WI38 (cell line): ENCODE data around the gene KTN1.

Experiments used
- H3K4me3 ChIP-seq: 2 replicates; pipeline ENCODE4 v1.5.1; 2011; ENCODE audit warnings: low read depth, mild to moderate bottlenecking, control low read depth, low read length
- TF ChIP-seq, protein P1 (sequence below): IDR thresholded peaks from 2 replicates; pipeline ENCODE4 v1.5.1; 2012; ENCODE audit warnings: low read depth, mild to moderate bottlenecking, control low read depth, low read length

Gene KTN1

DNA sequence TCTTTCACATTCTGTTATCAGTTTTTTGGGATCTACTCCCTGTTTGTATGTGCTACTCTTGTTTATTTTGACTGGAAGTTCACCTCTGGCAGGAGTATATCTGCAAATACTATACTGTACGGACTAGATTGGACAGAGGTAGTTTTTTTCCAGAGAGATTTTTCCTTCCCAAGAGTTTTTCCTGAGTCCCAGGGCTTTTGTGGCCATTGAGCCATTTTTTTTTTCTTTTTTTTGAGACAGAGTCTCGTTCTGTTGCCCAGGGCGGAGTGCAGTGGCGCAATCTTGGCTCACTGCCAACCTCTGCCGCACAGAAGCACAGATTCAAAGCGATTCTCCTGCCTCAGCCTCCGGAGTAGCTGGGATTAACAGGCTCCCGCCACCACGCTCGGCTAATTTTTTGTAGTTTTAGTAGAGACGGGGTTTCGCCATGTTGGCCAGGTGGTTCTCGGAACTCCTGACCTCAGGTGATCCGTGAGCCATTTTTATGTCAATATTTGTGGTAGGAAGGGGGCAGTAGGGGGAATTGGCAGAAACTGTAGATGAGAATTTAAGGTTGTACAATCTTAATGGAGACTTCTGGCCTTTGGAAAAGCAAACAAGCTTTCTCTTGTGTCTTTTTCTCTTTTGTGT lies 19.4 kb downstream of the KTN1 start:
- TF ChIP-seq, protein P1, sequence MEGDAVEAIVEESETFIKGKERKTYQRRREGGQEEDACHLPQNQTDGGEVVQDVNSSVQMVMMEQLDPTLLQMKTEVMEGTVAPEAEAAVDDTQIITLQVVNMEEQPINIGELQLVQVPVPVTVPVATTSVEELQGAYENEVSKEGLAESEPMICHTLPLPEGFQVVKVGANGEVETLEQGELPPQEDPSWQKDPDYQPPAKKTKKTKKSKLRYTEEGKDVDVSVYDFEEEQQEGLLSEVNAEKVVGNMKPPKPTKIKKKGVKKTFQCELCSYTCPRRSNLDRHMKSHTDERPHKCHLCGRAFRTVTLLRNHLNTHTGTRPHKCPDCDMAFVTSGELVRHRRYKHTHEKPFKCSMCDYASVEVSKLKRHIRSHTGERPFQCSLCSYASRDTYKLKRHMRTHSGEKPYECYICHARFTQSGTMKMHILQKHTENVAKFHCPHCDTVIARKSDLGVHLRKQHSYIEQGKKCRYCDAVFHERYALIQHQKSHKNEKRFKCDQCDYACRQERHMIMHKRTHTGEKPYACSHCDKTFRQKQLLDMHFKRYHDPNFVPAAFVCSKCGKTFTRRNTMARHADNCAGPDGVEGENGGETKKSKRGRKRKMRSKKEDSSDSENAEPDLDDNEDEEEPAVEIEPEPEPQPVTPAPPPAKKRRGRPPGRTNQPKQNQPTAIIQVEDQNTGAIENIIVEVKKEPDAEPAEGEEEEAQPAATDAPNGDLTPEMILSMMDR = no peak
- H3K4me3 ChIP-seq = no peak overlapping the region

DNA sequence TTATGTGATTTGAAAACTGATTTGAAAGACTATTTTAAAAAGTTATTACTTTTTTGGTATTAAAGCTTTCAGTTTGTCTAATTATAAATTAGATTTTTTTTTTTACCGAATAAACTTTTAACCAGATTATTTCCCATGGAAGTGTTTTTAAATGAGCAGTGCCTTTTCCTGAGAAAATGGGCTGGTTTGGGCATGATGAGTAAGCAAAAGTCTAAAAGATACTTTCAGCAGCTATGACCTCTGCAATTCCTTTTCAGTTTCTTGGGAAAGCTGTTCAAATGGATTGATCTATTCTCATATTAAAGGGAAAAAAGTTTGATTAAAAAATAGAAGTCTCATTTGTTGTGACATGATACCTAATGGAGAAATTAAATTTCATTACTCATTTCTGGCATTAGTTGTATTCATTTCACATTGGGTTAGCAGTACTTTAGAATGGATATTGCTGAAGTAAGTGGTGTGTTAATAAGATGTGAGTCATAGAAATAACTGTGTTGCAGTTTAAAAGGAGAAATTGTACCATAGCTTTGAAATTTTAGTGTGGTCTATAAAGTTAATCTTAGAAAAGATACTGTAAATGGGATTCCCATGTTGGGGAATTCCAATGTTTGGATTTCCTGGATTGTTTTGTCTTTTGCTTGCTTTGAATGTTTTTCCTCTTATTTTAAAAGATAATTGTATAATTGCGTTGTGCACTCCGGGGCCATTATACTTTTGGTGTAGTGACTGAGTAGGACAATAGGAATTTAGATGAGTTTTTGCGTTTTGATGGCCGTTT lies 21.0 kb downstream of the KTN1 start:
- TF ChIP-seq, protein P1 = no peak
- H3K4me3 ChIP-seq = no peak overlapping the region

DNA sequence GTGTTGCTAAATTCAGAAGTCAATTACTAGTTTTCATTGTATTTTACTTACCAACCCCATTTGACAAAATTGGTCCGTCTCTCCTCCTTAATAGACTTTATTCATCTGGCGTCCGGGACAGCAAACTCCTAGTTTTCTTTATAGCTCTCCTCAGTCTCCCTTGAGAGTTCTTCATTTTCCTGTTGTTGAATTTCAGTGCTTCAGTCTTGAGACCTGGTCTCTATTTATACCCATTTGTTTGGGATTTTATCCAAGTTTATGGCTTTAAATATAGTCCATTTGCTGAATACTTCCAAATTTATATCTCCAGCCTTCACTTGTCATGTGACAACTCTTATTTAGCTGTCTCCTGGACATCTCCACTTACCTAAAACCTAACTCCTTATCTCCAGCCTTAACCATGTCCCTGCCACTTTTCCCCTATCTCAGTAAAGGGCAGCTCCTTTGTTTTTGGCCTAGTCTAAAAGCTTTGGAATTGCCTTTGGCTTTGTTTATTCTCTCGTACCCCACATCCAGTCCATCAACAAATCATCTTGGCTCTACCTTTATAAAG lies 23.5 kb downstream of the KTN1 start:
- H3K4me3 ChIP-seq = no peak overlapping the region
- TF ChIP-seq, protein P1 = no peak

DNA sequence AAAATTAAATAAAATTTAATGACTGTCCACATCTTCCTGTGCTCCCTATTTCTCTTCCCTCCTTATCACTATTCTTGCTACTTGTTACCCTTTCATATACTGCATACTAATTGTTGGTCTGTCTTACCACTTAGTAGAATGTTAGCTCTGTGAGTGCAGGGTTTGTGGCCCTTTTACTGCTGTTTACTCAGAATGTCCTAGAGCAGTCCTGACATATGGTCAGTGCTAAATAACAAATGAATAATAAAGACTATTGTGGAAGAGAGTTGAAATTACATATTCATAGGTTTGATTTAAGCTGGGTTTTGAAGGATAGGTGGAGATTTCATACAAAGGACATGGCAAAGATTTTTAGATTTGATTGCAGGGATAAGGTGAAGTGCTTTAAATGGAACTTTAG lies 24.5 kb downstream of the KTN1 start:
- no peak overlapping the region for H3K4me3 ChIP-seq
- TF ChIP-seq, protein P1 = no peak

DNA sequence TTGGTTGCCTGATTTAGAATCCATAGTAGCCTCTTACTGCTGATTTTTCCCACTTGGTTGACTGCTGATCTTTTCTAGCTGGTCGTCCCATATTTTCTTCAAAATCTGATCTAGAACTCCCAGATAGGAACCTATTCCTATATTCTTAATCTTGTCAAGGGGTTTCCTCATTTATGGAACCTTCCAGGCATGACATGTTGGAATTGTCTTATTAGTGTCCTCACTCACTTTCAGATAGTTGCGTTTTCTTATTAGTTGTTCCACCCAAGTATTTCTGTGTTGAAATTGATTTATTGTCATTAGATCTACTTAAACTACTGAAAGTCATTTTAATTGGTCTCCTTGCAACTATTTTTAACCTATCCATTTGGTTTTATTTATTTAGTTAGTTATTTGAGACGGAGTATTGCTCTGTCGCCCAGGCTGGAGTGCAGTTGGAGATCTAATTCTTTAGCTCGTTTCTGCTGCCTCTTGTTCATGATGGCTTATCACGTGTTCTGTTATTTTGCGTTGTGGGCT lies 25.0 kb downstream of the KTN1 start:
- H3K4me3 ChIP-seq = no peak overlapping the region
- TF ChIP-seq, protein P1 = no peak

DNA sequence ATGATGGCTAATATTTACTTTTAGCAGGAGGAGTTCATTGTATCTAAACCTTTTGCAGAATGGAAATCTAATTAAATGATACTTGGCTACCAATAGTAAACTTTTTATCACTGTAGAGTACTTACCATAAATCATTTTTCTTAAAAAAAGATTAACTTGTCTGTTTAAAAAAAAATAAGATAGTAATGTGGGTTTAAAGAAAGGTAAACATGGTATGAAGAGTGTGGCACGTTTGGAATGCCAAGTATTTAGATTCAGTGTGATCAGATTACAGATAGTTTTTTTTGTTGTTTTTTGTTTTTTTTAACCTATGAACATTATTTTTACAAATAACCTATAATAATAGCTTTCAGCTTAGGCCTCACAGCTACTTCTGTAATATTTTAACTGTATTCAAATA lies 25.8 kb downstream of the KTN1 start:
- TF ChIP-seq, protein P1 = no peak
- no peak overlapping the region for H3K4me3 ChIP-seq

DNA sequence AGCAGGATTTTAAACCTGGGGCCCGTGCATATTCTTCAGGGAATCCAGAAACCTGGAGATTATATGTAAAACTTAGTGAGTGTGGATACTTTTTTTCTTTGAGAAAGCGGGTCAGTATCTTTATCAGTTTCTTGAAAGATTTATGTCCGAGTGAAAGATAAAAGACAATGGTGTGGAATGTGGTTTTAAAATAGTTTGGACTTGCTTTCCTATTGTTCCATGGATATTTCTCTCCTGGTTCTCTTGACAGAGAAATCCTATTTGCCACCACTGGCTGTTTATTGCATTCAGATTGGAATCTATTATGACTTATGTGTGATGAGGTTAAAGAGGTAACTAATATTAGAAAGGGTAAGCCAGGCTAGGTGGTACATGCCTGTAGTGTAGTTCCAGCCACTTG lies 27.4 kb downstream of the KTN1 start:
- no peak overlapping the region for H3K4me3 ChIP-seq
- TF ChIP-seq, protein P1 = no peak
